ENCODE results near the gene PDIA3. TPM values are rescaled to one million over a fixed set of nuclear protein-coding genes. Genes with fewer than 3 reads are reported as not detected.

Gene PDIA3
- total and polyA plus RNA-seq, 2 of the 13 experiments (the other 11 are each of a cell fraction or from before 2014, with no cell fraction given), result 238 to 433 TPM

GRCh38 chr15:43777267-43777914 is 31.2 kb downstream of the PDIA3 start (continued):
- TF ChIP-seq, protein P1, sequence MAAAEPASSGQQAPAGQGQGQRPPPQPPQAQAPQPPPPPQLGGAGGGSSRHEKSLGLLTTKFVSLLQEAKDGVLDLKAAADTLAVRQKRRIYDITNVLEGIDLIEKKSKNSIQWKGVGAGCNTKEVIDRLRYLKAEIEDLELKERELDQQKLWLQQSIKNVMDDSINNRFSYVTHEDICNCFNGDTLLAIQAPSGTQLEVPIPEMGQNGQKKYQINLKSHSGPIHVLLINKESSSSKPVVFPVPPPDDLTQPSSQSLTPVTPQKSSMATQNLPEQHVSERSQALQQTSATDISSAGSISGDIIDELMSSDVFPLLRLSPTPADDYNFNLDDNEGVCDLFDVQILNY (CRISPR knock-in tag; conservative IDR thresholded peaks at IDR 0.05), result no peak
- TF ChIP-seq PAX8 (CRISPR knock-in tag; IDR thresholded peaks at IDR 0.05; ENCODE audit: borderline replicate concordance) (0 out of 2 replicates have a peak, but pooled peaks have one; percentile 32), MXI1 (IDR thresholded peaks at IDR 0.05; ENCODE audit: borderline replicate concordance, low read depth, low read length) (peak; percentile 55; the same call in 1 of the 3 replicates), HNRNPUL1 (IDR thresholded peaks at IDR 0.05; ENCODE audit: low read depth, low read length) (no peak), PHF5A (CRISPR knock-in tag; IDR thresholded peaks at IDR 0.05; ENCODE audit: low read depth, unreplicated experiment) (no peak), ELF4 (CRISPR knock-in tag; IDR thresholded peaks at IDR 0.05; ENCODE audit: borderline replicate concordance) (0 out of 2 replicates have a peak, but pooled peaks have one; percentile 21), ISL2 (CRISPR knock-in tag; IDR thresholded peaks at IDR 0.05) (no peak), SMARCE1 (IDR thresholded peaks at IDR 0.05; ENCODE audit: borderline replicate concordance) (no peak), SMAD9 (CRISPR knock-in tag; IDR thresholded peaks at IDR 0.05) (peak; percentile 88; the same call in 1 of the 2 replicates), TERF1 (CRISPR knock-in tag; IDR thresholded peaks at IDR 0.05) (no peak), THYN1 (CRISPR knock-in tag; IDR thresholded peaks at IDR 0.05; ENCODE audit: borderline replicate concordance, low read depth) (no peak), ETV6 (CRISPR knock-in tag; conservative IDR thresholded peaks at IDR 0.05) (no peak; the same call in 1 of the 2 replicates), SIN3B (IDR thresholded peaks at IDR 0.05; ENCODE audit: low read length) (no peak), RFX3 (CRISPR knock-in tag; IDR thresholded peaks at IDR 0.05) (no peak), ATF1 (CRISPR knock-in tag; IDR thresholded peaks at IDR 0.05) (no peak), ZNF672 (CRISPR knock-in tag; IDR thresholded peaks at IDR 0.05) (no peak), ZNF749 (CRISPR knock-in tag; IDR thresholded peaks at IDR 0.05; ENCODE audit: borderline replicate concordance) (no peak), ZNF552 (CRISPR knock-in tag; IDR thresholded peaks at IDR 0.05; ENCODE audit: borderline replicate concordance) (no peak)
- TF ChIP-seq, protein P2, sequence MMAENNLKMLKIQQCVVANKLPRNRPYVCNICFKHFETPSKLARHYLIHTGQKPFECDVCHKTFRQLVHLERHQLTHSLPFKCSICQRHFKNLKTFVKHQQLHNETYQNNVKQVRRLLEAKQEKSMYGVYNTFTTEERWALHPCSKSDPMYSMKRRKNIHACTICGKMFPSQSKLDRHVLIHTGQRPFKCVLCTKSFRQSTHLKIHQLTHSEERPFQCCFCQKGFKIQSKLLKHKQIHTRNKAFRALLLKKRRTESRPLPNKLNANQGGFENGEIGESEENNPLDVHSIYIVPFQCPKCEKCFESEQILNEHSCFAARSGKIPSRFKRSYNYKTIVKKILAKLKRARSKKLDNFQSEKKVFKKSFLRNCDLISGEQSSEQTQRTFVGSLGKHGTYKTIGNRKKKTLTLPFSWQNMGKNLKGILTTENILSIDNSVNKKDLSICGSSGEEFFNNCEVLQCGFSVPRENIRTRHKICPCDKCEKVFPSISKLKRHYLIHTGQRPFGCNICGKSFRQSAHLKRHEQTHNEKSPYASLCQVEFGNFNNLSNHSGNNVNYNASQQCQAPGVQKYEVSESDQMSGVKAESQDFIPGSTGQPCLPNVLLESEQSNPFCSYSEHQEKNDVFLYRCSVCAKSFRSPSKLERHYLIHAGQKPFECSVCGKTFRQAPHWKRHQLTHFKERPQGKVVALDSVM (CRISPR knock-in tag; IDR thresholded peaks at IDR 0.05), result no peak
- TF ChIP-seq, protein P3, sequence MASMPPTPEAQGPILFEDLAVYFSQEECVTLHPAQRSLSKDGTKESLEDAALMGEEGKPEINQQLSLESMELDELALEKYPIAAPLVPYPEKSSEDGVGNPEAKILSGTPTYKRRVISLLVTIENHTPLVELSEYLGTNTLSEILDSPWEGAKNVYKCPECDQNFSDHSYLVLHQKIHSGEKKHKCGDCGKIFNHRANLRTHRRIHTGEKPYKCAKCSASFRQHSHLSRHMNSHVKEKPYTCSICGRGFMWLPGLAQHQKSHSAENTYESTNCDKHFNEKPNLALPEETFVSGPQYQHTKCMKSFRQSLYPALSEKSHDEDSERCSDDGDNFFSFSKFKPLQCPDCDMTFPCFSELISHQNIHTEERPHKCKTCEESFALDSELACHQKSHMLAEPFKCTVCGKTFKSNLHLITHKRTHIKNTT (CRISPR knock-in tag; IDR thresholded peaks at IDR 0.05), result no peak
- TF ChIP-seq, protein P4, sequence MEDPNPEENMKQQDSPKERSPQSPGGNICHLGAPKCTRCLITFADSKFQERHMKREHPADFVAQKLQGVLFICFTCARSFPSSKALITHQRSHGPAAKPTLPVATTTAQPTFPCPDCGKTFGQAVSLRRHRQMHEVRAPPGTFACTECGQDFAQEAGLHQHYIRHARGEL (CRISPR knock-in tag; IDR thresholded peaks at IDR 0.05), result no peak
- TF ChIP-seq, protein P5, sequence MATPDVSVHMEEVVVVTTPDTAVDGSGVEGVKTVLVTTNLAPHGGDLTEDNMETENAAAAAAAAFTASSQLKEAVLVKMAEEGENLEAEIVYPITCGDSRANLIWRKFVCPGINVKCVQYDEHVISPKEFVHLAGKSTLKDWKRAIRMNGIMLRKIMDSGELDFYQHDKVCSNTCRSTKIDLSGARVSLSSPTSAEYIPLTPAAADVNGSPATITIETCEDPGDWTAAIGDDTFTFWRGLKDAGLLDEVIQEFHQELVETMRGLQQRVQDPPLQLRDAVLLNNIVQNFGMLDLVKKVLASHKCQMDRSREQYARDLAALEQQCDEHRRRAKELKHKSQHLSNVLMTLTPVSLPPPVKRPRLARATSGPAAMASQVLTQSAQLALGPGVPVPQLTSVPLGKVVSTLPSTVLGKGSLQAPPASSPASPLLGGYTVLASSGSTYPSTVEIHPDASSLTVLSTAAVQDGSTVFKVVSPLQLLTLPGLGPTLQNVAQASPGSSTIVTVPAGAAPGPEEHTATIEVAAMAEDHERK (CRISPR knock-in tag; IDR thresholded peaks at IDR 0.05; ENCODE audit: low read depth), result no peak

Measured in HepG2 (cell line).